ENCODE results near the gene ADNP.

Gene ADNP

GRCh38 chr20:50852085-50852484 lies 79.2 kb downstream of the ADNP start:
- in situ Hi-C loops (cut with MboI; ENCODE audit: low sequenced_read_pairs), result no loop called here

DNA sequence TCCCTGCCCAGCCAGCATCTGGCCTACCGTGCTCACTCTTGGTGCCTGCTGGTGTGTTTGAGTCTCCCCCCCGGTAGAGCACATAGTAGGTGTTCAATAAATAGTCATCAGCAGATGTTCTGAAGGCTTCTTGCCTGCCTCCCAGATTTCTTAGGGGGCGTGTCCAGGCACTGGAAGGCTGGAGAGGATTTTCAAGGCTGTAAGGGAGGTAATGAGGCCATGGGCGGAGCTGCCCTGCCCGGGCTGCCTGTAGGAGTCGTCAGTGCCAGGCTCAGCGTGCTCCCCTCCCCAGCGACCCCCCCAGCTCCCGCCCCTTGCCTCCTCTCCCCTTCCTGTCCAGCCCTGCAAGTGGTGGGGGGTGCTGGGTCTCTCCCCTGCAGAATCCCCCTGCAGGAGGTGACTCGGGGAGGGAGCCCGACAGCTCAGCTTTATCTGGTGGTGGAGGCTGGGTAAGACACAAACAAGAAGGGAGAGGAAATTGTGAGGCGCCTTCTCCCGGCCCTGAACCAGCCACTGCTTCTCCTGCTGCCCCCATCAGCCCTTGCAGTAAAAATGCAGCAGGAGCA lies 80.4 kb downstream of the ADNP start:
- in situ Hi-C loops (cut with MboI; ENCODE audit: low sequenced_read_pairs), result no loop called here

GRCh38 chr20:50848846-50849673 lies 82.2 kb downstream of the ADNP start:
- in situ Hi-C loops (cut with MboI; ENCODE audit: low sequenced_read_pairs), result no loop called here

GRCh38 chr20:50848341-50848808 lies 82.9 kb downstream of the ADNP start:
- in situ Hi-C loops (cut with MboI; ENCODE audit: low sequenced_read_pairs), result no loop called here

GRCh38 chr20:50845566-50846215 lies 85.5 kb downstream of the ADNP start:
- in situ Hi-C loops (cut with MboI; ENCODE audit: low sequenced_read_pairs), result no loop called here

- in situ Hi-C loops (cut with MboI; ENCODE audit: low sequenced_read_pairs), result no loop called here
Measured at GRCh38 chr20:50844430-50845100, 86.7 kb downstream of the ADNP start.

- in situ Hi-C loops (cut with MboI; ENCODE audit: low sequenced_read_pairs), result no loop called here
Measured at GRCh38 chr20:50843331-50844276, 87.6 kb downstream of the ADNP start.

- in situ Hi-C loops (cut with MboI; ENCODE audit: low sequenced_read_pairs), result no loop called here
Measured at GRCh38 chr20:50842821-50843220, 88.4 kb downstream of the ADNP start.
